Neural crest cell (in vitro differentiated cells): ENCODE data around the gene CDK19. TPM values are rescaled to one million over a fixed set of nuclear protein-coding genes. Genes with fewer than 3 reads are reported as not detected.

Source experiments
- DNase-seq: peaks from one replicate; pipeline ENCODE4 v3.0.0; 2021; ENCODE audit warnings: low read depth, mixed read lengths, low spot score
- H3K27ac Mint-ChIP-seq: one replicate; pipeline ENCODE4 v1.8.0; 2021; ENCODE audit warnings: mild to moderate bottlenecking, mixed read lengths; ENCODE audit not compliant: unreplicated experiment
- H3K27me3 Mint-ChIP-seq: 2 replicates; pipeline ENCODE4 v1.8.0; 2021; ENCODE audit warnings: low read depth, mild to moderate bottlenecking, mixed read lengths
- H3K36me3 Mint-ChIP-seq: 2 replicates; pipeline ENCODE4 v1.8.0; 2021; ENCODE audit warnings: low read depth, mild to moderate bottlenecking, mixed read lengths
- H3K4me1 Mint-ChIP-seq: 2 replicates; pipeline ENCODE4 v1.8.0; 2021; ENCODE audit warnings: mixed read lengths
- H3K4me3 Mint-ChIP-seq: one replicate; pipeline ENCODE4 v1.8.0; 2021; ENCODE audit warnings: mild to moderate bottlenecking, mixed read lengths
- H3K9me3 Mint-ChIP-seq: 2 replicates; pipeline ENCODE4 v1.8.0; 2021; ENCODE audit warnings: mixed read lengths
- CTCF ChIP-seq: fragments of 200-600 bp; sonication (generic); conservative IDR thresholded peaks from 2 replicates; pipeline ENCODE4 v1.5.0; 2021; ENCODE audit warnings: antibody characterized with exemption, mild to moderate bottlenecking
- total RNA-seq: library from RNA; stranded (reverse); gene quantifications from 2 replicates; pipeline ENCODE4 v1.2.1, GENCODE V29; 2021

Gene CDK19
- total RNA-seq, 1 donor from 2014 or later, result 24.4 TPM

DNA sequence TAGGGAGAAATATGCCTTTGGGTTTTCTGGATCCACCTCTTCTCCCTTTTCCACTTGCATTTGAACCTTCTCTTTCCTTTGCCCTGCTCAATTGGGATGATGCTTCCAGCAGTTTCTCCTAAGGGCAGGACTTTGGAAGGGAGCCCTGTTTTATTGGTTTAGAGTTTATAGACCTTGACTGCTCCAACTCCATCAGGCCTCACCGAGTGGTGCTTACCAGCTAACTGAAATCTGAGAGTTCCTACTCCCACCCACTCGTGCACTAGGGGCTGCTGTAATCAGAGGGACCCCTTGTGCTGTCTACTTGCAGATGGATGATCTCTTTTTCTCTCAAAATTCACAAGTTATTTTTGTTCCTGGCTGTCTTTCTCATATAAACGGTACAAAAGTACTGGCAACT is 217.5 kb downstream of the CDK19 start:
- Mint-ChIP-seq H3K27me3 (no peaks in the 10 kb centered on the region), H3K4me1 (peaks cover 29% of the 10 kb centered on the region), H3K27ac (no peak overlapping the region), H3K36me3 (peaks cover 5% of the 10 kb centered on the region), H3K4me3 (no peak overlapping the region), H3K9me3 (peaks cover 2% of the 10 kb centered on the region)
- DNase-seq, result no peak
- no peak for TF ChIP-seq CTCF

GRCh38 chr6:110596354-110596753 is 218.9 kb downstream of the CDK19 start:
- Mint-ChIP-seq H3K27ac (no peak overlapping the region), H3K27me3 (no peaks in the 10 kb centered on the region), H3K9me3 (peaks cover 2% of the 10 kb centered on the region), H3K4me3 (no peak overlapping the region), H3K4me1 (peaks cover 29% of the 10 kb centered on the region), H3K36me3 (peaks cover 5% of the 10 kb centered on the region)
- no peak for TF ChIP-seq CTCF
- no peak for DNase-seq

DNA sequence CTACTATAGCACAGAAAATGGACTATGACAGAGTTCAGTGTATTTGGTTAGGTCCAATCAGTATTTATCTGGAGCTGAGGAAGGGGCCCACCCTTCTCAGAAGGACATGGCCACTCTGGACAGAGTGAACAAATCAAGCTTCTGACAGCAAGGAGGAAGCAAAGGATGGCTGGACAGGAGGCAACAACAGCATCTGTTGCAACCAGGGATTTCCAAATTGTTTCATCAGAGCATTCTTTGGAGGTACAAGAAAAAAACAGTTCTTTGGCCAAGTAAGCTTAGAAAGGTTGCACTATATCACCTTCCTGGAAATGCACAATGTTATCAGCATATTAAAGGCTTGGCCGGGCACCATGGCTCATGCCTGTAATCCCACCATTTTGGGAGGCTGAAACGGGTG is 220.2 kb downstream of the CDK19 start:
- H3K36me3 Mint-ChIP-seq, result peaks cover 5% of the 10 kb centered on the region
- H3K4me3 Mint-ChIP-seq, result no peak overlapping the region
- peaks cover 33% of the 10 kb centered on the region for H3K4me1 Mint-ChIP-seq
- no peaks in the 10 kb centered on the region for H3K27me3 Mint-ChIP-seq
- H3K27ac Mint-ChIP-seq, result no peak overlapping the region
- DNase-seq, result no peak
- TF ChIP-seq CTCF, result no peak
- H3K9me3 Mint-ChIP-seq, result peaks cover 2% of the 10 kb centered on the region

- Mint-ChIP-seq H3K4me3 (no peak overlapping the region), H3K27me3 (no peaks in the 10 kb centered on the region), H3K9me3 (peaks cover 2% of the 10 kb centered on the region), H3K4me1 (peaks cover 22% of the 10 kb centered on the region), H3K27ac (peak overlapping the region; percentile 79), H3K36me3 (no peaks in the 10 kb centered on the region)
- no peak for TF ChIP-seq CTCF
- no peak for DNase-seq
These were observed 221.6 kb downstream of the CDK19 start for GRCh38 chr6:110593637-110594036.

DNA sequence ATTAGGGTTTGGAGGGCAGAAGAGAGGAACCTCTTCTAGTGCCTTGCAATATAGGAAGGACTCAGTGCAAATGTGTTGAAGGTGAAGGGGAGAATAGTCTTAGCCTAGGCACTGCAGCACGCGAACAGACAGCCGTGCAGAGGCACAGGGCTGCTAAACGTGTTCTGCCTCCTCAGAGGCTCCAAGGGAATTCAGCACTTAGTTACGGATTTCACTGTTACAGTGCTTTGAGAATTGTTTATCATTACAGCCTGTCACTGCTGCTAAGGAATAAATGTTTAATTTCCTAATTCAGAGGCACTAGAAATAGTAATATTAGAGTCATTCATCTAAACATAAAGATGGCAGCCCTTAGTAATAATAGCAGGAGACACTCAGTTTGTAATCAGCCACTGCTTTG is 222.5 kb downstream of the CDK19 start:
- no peaks in the 10 kb centered on the region for H3K27me3 Mint-ChIP-seq
- DNase-seq, result no peak
- no peak overlapping the region for H3K4me3 Mint-ChIP-seq
- peaks cover 2% of the 10 kb centered on the region for H3K9me3 Mint-ChIP-seq
- peaks cover 17% of the 10 kb centered on the region for H3K4me1 Mint-ChIP-seq
- H3K27ac Mint-ChIP-seq, result no peak overlapping the region
- TF ChIP-seq CTCF, result no peak
- no peaks in the 10 kb centered on the region for H3K36me3 Mint-ChIP-seq
